Sigmoid colon (tissue), 7 donors: ENCODE data around the gene PDCD1LG2. TPM values are rescaled to one million over a fixed set of nuclear protein-coding genes. Genes with fewer than 3 reads are reported as not detected.

Source experiments
- DNase-seq: peaks from one replicate; pipeline ENCODE4 v3.0.0-alpha.2; 2019
- H3K27ac ChIP-seq, 4 donors: fragments of 200-600 bp; sonication (generic); one replicate each; pipeline ENCODE4 v1.5.1; 2016 to 2019; ENCODE audit warnings: mild to moderate bottlenecking in 1 of 4
- H3K27me3 ChIP-seq, 3 donors: fragments of 200-600 bp; sonication (generic); one replicate each; pipeline ENCODE4 v1.5.1; 2019; ENCODE audit warnings: mild to moderate bottlenecking in 1 of 3
- H3K36me3 ChIP-seq, 4 donors: fragments of 200-600 bp; sonication (generic); one replicate each; pipeline ENCODE4 v1.5.1; 2016 to 2019
- H3K4me1 ChIP-seq, 4 donors: fragments of 200-600 bp; sonication (generic); one replicate each; pipeline ENCODE4 v1.5.1; 2017 to 2019
- H3K4me3 ChIP-seq, 4 donors: fragments of 200-600 bp; sonication (generic); one replicate each; pipeline ENCODE4 v1.5.1; 2017 to 2019; ENCODE audit warnings: mild to moderate bottlenecking in 2 of 4, moderate library complexity in 1 of 4
- H3K9me3 ChIP-seq, 4 donors: fragments of 200-600 bp in 3 of 4; sonication (generic) in 3 of 4; one replicate each; pipeline versions ENCODE4 v1.5.1 to v1.6.1; 2013 to 2019
- CTCF ChIP-seq, 4 experiments: fragments of 450-650 bp in 3 of 4; fragments of 200-600 bp in 1 of 4; IDR thresholded peaks; one replicate each; pipeline ENCODE4 v1.5.1; 2016 to 2019; ENCODE audit warnings: antibody characterized with exemption in 4 of 4, mild to moderate bottlenecking in 3 of 4, moderate library complexity in 2 of 4
- EP300 ChIP-seq, 4 donors: sonication (generic); formaldehyde crosslinking; IDR thresholded peaks; one replicate each; pipeline ENCODE4 v1.6.1; 2017; ENCODE audit warnings: antibody characterized with exemption in 4 of 4
- POLR2A ChIP-seq, 2 donors: fragments of 450-650 bp; IDR thresholded peaks; one replicate each; pipeline ENCODE4 v1.6.1; 2016; ENCODE audit warnings: antibody characterized with exemption in 2 of 2, mild to moderate bottlenecking in 2 of 2, moderate library complexity in 2 of 2
- POLR2AphosphoS5 ChIP-seq, 4 donors: sonication (generic); formaldehyde crosslinking; IDR thresholded peaks; one replicate each; pipeline ENCODE4 v1.6.1; 2017; ENCODE audit warnings: antibody characterized with exemption in 4 of 4
- WGBS, 2 donors: extraction: QIAGEN DNeasy Blood & Tissue Kit; methylation state at CpG; one replicate each; pipeline ENCODE4 v1.1.7; 2013; 5-methylcytosine and 5-hydroxymethylcytosine counted together
- intact Hi-C: fragments of 100-400 bp; cut with DNase I; formaldehyde crosslinking; loops from one replicate; pipeline ENCODE4 v1.15.1; 2023
- polyA plus RNA-seq, 3 donors: library from polyadenylated mRNA; stranded (reverse); fragments of 200-250 nt; gene quantifications; one replicate each; pipeline ENCODE4 v1.2.3, GENCODE V29; 2013
- total RNA-seq, 4 donors: library from RNA; depleted of rRNA; stranded (reverse); fragments of >200 nt; gene quantifications; one replicate each; pipeline ENCODE4 v1.1.0, GENCODE V29; 2016
- donor health status: healthy with polysubstance abuse.
- donor health status: Bipolar disorder and iron deficiency.
- donor health status: healthy.

The PDCD1LG2 gene
- total and polyA plus RNA-seq, 7 donors: 0.60 to 2.8 (median 1.2) TPM

- TF ChIP-seq CTCF (IDR thresholded peaks at IDR 0.05) (no peak), EP300 (IDR thresholded peaks at IDR 0.05) (no peak), POLR2A (IDR thresholded peaks at IDR 0.05) (no peak), POLR2AphosphoS5 (IDR thresholded peaks at IDR 0.05) (no peak)
- WGBS, 2 donors: 40 to 60% methylated on average over 2 of the region's 2 CpGs
- Histone ChIP-seq H3K27ac (no peak overlapping the region), H3K9me3 (no peaks in the 10 kb centered on the region), H3K36me3 (no peaks in the 10 kb centered on the region), H3K4me3 (no peak overlapping the region), H3K27me3 (no peaks in the 10 kb centered on the region), H3K4me1 (no peaks in the 10 kb centered on the region)
- DNase-seq: no peak
- intact Hi-C loops: no loop called here
Observed at GRCh38 chr9:5531101-5531882, 21.0 kb downstream of the PDCD1LG2 start.

- TF ChIP-seq CTCF (IDR thresholded peaks at IDR 0.05) (no peak), POLR2AphosphoS5 (IDR thresholded peaks at IDR 0.05) (no peak)
- H3K9me3 ChIP-seq: no peaks in the 10 kb centered on the region
- no peak overlapping the region for H3K27ac ChIP-seq
- intact Hi-C loops: no loop called here
- no peaks in the 10 kb centered on the region for H3K4me1 ChIP-seq
- H3K27me3 ChIP-seq: no peaks in the 10 kb centered on the region
- H3K4me3 ChIP-seq: no peak overlapping the region
- no peak for DNase-seq
- 87 to 95% methylated on average over 1 of the region's 1 CpG for WGBS, 2 donors
- no peaks in the 10 kb centered on the region for H3K36me3 ChIP-seq
Observed at GRCh38 chr9:5532306-5532705, 22.0 kb downstream of the PDCD1LG2 start.

GRCh38 chr9:5532790-5533189, 22.5 kb downstream of the PDCD1LG2 start:
- Histone ChIP-seq H3K4me1 (no peaks in the 10 kb centered on the region), H3K27me3 (no peaks in the 10 kb centered on the region), H3K9me3 (no peaks in the 10 kb centered on the region), H3K4me3 (no peak overlapping the region), H3K36me3 (no peaks in the 10 kb centered on the region), H3K27ac (no peak overlapping the region)
- TF ChIP-seq CTCF (IDR thresholded peaks at IDR 0.05) (no peak), POLR2AphosphoS5 (IDR thresholded peaks at IDR 0.05) (no peak), POLR2A (IDR thresholded peaks at IDR 0.05) (no peak), EP300 (IDR thresholded peaks at IDR 0.05) (no peak)
- intact Hi-C loops: no loop called here
- 91 to 94% methylated on average over 5 of the region's 5 CpGs for WGBS, 2 donors
- no peak for DNase-seq

GRCh38 chr9:5536684-5537083, 26.4 kb downstream of the PDCD1LG2 start:
- Histone ChIP-seq H3K4me1 (no peaks in the 10 kb centered on the region), H3K36me3 (no peaks in the 10 kb centered on the region), H3K4me3 (no peak overlapping the region), H3K9me3 (no peaks in the 10 kb centered on the region), H3K27me3 (no peaks in the 10 kb centered on the region), H3K27ac (no peak overlapping the region)
- intact Hi-C loops: no loop called here
- WGBS, 2 donors: 61 to 78% methylated on average over 2 of the region's 2 CpGs
- TF ChIP-seq CTCF (IDR thresholded peaks at IDR 0.05) (no peak), EP300 (IDR thresholded peaks at IDR 0.05) (no peak), POLR2AphosphoS5 (IDR thresholded peaks at IDR 0.05) (no peak), POLR2A (IDR thresholded peaks at IDR 0.05) (no peak)
- no peak for DNase-seq
